HG03575 (cell line): ENCODE results near the gene BEND5.

Experiments
- ATAC-seq: cut with Tn5 transposase; IDR thresholded peaks from one replicate; pipeline ENCODE4 v1.9.1; 2021; ENCODE audit not compliant: unreplicated experiment, insufficient number of reproducible peaks, low FRiP score; ENCODE audit errors: extremely low read depth

BEND5 gene

DNA sequence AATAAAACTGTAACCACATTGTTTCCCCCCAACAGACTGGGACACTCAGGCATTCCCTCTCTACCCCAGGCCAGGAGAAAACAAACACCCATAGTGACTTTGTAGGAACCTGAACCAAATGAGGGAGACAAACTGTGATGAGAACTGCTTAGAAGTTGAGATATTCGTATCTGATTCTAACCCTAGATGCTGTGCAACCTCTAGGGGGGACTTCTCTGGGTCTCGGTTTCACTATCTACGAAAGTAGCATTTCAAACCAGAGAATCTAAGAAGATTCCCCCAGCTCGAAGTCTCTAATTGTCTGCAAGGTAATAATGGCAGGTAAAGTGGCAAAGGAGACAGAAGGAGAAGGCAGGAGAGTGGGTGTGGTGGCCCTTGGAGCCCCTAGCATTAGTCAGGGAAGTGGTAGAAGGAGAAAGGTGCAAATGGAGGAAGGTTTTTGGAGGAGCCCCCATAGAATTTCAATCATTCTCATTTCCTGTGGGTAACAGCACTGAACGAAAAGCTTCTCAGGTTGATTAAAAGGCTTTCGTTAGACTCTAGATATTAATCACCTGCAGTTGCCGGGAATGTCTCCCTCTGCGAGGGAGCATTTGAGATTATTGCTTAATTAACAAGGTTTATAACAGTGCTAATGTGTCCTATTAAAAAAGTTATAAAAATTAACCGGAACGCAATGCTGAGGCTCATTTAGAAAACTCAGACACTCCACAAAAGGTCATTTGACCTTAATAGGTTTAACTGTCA is 46.4 kb downstream of the BEND5 start:
- ATAC-seq, result no peak

DNA sequence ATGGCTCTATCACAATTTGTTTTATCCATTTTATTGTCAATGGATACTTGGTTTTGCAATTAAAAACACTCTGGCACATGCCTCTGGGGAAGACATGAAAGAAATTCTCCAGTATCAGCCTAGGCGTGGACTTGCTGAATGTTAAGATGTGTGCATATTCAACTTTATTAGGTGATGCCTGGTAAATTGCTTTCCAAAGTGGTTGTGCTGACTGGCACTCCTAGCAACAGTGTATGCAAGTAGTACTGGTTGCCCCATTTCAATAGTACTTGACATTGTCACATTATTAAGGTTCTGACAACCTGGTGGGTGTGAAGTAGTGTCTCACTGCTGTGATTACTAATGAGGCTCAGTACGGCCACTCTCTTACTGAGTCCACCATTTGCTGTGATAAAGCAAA is 48.1 kb downstream of the BEND5 start:
- no peak for ATAC-seq

DNA sequence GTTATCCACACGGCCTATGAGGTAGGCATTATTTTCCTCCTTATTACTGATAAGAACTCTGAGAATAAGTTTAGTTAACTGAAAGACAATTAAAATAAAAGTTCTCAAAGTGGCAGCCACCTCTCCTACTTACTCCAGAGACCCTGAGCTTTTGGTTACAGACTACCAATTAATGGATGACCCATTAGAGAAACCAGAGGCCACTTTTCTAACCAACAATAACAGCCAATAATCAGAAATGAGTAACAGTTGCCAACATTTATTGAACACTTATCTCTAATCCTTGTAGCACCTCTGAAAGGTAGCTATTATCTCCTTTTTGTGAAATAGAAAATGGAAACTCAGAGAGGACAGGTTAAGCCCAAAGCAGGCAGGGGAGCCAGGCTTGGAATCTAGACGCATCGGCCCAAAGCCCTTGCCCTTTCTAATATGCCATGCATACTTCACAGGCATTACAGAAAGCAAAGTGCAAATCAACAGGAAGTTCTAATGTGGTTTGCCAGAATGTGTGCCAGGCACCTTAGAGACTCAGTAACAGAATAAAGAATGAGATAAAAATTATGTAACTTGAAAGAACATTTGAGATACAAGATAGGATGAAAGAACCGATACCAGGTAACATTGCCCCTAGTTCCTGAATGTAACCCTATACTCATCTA is 50.0 kb downstream of the BEND5 start:
- no peak for ATAC-seq

- no peak for ATAC-seq
Measured at GRCh38 chr1:48726139-48726538, 50.6 kb downstream of the BEND5 start.

GRCh38 chr1:48725341-48726046 is 51.2 kb downstream of the BEND5 start:
- no peak for ATAC-seq

- ATAC-seq, result no peak
Measured at GRCh38 chr1:48720929-48721328, 55.8 kb downstream of the BEND5 start.

DNA sequence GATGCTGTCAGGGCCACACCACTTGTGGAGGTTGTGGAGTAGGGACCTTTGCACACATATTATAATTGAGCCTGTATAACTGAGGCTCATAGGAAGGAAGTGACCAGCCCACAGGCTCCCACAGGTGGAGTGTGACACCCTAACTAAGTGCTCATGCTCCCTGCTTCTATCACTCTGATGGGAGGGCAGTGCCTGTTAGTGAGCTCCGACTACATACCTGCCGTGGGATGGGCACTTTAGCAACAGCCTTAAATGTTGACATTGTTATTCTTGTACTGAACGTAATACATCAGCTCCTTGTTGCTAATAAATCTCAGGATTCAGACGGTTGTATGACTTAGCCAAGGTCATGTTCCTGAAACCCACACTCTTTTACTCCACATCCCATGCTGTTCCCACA is 58.0 kb downstream of the BEND5 start:
- ATAC-seq, result no peak

GRCh38 chr1:48718116-48718630 is 58.5 kb downstream of the BEND5 start:
- no peak for ATAC-seq

- ATAC-seq, result no peak
Measured at GRCh38 chr1:48717082-48717481, 59.6 kb downstream of the BEND5 start.

- ATAC-seq, result no peak
Measured at GRCh38 chr1:48715921-48716320, 60.8 kb downstream of the BEND5 start.

DNA sequence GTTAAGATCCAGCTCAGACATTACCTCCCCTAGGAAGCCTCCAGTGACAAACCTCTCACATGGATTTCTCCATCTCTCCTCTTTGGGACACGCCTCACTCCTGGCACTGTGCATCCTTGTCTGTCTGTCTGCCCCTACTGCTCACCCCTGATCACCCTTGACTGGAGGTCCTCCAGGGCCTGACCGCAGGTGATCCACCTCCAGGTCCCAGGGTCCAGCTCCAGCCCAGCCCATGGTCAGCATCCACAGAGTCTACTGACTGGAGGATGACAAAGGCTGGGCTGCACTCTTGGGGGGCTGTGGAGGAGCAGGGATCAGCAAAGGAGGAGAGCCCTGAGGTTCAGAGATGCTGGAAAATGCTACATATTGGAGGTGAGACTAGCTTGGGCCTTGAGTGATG is 65.8 kb downstream of the BEND5 start:
- no peak for ATAC-seq

DNA sequence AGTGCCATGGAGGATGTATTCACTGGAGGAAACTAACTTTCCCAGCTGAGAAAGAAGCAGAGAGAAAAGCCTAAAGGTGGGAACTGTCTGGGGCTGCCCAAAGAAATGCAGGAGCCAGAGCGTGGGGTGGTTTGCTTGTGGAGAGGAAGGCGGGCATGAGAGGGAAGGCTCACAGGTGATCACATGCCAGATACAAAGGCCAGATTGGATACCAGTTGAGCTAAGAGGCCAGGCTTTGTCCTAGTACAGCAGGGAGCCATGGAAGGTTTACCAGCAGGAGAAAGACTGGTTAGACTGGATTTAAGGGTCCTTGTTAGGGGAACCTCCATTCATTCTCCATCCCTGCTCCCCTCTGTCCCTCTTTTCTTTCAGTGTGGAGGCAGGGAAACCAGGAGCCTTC is 66.4 kb downstream of the BEND5 start:
- ATAC-seq, result no peak

DNA sequence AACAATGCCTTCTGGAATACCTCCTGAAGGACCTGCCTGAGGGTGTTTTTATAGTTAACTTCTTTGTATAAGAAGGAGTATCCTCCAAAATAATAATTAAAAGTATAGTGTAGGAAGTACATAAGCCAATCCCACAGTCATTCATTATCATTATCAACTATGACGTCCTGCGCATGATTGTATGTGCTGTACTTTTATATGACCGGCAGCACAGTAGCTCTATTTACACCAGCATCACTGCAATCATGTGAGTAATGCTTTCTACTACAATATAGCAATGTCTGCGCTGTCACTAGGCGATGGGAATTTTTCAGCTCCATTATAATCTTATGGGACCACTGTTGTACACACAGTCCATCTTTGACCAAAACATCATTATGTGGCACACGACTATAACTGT is 72.0 kb downstream of the BEND5 start:
- ATAC-seq, result no peak

DNA sequence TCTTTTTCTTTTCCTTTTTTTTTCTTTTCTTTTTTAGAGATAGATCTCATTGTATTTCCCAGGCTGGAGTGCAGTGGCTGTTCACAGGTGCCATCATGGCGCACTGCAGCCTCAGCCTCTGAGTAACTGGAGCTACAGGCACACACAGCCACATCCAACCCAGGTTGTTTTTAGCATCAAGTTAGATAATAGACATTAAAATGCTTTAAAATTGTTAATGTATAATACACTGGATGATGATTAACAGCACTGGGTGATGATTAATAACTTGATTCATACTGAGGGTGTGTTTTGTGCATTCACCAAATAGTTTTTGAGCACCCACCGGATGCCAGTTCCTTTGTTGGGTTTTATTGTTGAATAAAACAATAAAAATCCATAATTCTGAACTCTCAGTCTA is 75.2 kb downstream of the BEND5 start:
- ATAC-seq, result no peak

DNA sequence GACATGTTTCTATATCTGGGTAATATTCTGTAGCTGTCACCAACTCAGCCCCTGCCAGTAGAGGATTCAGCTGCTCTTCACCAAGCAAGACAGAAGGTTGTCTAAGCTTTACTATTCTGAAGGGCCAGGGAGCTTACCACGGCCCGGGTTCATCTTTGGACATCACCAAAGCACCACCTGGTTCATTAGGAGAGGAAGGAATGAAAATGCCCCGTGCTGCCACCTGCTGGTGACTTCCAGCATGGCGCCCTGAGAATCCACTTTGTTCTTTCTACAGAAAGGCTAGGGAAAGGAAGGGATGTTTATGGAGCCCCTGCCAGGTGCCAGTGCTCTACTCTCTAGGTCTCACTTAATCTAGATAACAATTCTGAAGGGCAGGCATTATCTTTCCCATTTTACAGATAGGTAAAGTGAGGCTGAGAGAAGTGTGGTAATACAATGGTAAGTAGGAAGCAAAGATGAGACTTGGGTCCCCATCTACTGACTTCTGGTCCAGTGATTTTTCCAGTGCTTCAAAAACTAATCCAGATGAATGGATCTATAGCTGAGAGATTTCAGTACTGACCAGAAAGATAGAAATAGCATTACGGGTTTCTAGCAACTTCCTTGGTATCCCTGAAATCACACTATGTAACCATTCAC is 79.5 kb downstream of the BEND5 start:
- ATAC-seq, result no peak

DNA sequence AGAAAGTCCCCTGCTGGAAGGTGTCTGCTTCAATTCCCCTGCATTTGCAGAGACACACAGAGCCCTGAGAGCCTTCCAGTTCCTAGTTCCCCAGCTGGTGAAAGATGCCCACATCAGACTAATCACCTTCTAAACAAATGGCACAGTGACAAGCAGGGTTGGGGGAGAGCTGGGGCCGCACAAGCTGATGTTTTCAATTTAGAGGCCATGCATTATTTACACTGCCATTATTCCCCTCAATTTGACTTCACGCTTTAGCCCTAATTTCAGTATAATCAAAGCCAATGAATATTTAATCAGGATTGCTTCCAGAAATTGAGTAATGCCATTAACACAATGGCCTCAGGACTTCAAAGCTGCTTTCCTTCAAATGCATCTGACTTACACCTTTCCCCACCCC is 81.5 kb downstream of the BEND5 start:
- ATAC-seq, result no peak

DNA sequence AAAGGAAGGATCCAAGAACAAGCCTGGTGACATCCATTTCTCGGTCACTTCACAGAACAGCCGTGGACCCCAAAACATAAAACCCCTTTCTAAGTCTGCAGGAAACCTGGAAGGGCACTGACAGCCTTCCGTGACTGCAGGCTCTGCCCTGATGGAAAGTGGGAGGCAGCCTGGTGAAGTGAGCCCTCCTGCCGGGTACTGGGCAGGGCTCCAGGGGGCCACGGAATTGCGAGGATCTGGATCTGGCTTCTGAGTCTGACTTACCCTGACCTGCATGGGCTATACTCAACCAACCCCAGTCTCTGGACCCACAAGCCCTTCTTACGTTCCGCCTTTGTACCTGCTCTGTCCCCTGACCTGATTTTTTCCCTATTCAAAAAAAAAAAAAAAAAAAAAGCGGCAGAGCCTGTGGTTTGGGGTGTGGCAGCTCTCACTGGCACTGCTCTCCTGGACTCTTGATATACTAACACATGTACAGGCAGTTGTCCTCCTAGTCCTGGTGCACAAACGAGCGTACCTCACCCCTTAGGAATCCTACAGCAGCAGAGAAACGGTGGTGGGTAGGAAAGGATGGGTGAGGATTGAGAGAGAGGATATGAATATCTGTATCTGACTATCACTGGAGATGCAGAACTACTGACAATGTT is 82.9 kb downstream of the BEND5 start:
- no peak for ATAC-seq

DNA sequence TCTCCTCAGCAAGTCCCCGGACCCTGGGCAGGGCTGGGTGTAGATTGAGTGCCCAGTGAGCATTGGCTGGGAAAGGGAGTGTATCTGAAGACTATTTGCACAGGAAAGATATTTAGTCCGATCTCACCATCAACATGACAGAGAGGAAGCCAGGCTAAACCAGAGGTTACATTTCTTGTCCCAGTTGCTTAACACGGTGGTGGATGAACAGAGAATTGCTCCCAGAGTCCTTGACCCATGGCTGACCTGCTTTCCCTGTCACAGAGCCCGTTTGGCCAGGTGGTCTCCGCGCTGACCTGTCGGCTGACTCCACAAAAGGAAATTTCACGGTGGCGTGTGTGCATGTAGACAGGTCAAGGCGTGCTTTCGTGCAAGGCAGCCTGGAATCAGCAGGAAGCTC is 83.5 kb downstream of the BEND5 start:
- ATAC-seq, result no peak

- ATAC-seq, result no peak
Measured at GRCh38 chr1:48692235-48692634, 84.5 kb downstream of the BEND5 start.
